Heart right ventricle (tissue), 16 donors: ENCODE data around the gene ASPSCR1. TPM values are rescaled to one million over a fixed set of nuclear protein-coding genes. Genes with fewer than 3 reads are reported as not detected.

Experiments used
- ATAC-seq, 8 donors: fragments of 200-7000 bp; cut with Tn5 transposase; one replicate each; pipeline ENCODE4 v1.9.1; 2020; ENCODE audit warnings: mild to moderate bottlenecking in 8 of 8, moderate library complexity in 8 of 8, moderate number of reproducible peaks in 1 of 8
- DNase-seq, 2 donors: peaks; one replicate each; pipeline ENCODE4 v3.0.0-alpha.2; 2020
- H3K27ac ChIP-seq, 10 donors: fragments of 200-600 bp; sonication (generic) in 2 of 10; one replicate each; pipeline versions ENCODE4 v1.5.0 to v1.8.0; 2020 to 2022; ENCODE audit warnings: mild to moderate bottlenecking in 3 of 10
- H3K27me3 ChIP-seq, 7 donors: fragments of 200-600 bp; one replicate each; pipeline ENCODE4 v1.8.0; 2021 to 2022; ENCODE audit warnings: mild to moderate bottlenecking in 2 of 7
- H3K36me3 ChIP-seq, 9 donors: fragments of 200-600 bp; sonication (generic) in 1 of 9; one replicate each; pipeline versions ENCODE4 v1.5.0 to v1.8.0; 2020 to 2022; ENCODE audit warnings: mild to moderate bottlenecking in 2 of 9
- H3K4me1 ChIP-seq, 9 donors: fragments of 200-600 bp; sonication (generic) in 1 of 9; one replicate each; pipeline versions ENCODE4 v1.5.0 to v1.8.0; 2020 to 2022; ENCODE audit warnings: mild to moderate bottlenecking in 4 of 9
- H3K4me3 ChIP-seq, 10 donors: fragments of 200-600 bp; sonication (generic) in 2 of 10; one replicate each; pipeline versions ENCODE4 v1.5.0 to v1.8.0; 2020 to 2022; ENCODE audit warnings: mild to moderate bottlenecking in 7 of 10, moderate library complexity in 2 of 10
- H3K9me3 ChIP-seq, 11 donors: fragments of 200-600 bp in 10 of 11; sonication (generic) in 2 of 11; one replicate each; pipeline versions ENCODE4 v1.5.0 to v1.8.0; 2013 to 2022; ENCODE audit warnings: mild to moderate bottlenecking in 2 of 11, control low read depth in 1 of 11, moderate library complexity in 1 of 11
- WGBS, 2 donors: extraction: QIAGEN DNeasy Blood & Tissue Kit; methylation state at CpG; one replicate each; pipeline ENCODE4 v1.1.7; 2013; ENCODE audit warnings: inconsistent platforms in 1 of 2; 5-methylcytosine and 5-hydroxymethylcytosine counted together
- intact Hi-C, 10 donors: fragments of 100-400 bp; cut with DNase I; formaldehyde crosslinking; loops; one replicate each; pipeline versions ENCODE4 v1.11.1 to v1.14.2; 2022
- polyA plus RNA-seq, 2 donors: library from polyadenylated mRNA; stranded (reverse); fragments of 200-250 nt; gene quantifications; one replicate each; pipeline ENCODE4 v1.2.3, GENCODE V29; 2013
- total RNA-seq, 10 donors: library from RNA; stranded (reverse); fragmentation: NEBNext Ultra II Directional in 3 of 10; extraction: Animal tissue kit (Norgen Biotek cat#: 25700) in 3 of 10; gene quantifications; one replicate each; pipeline versions ENCODE4 v1.2.1 to v1.2.4, GENCODE V29; 2021 to 2023
- TF ChIP-seq, protein P1 (sequence below), 9 donors: fragments of 200-600 bp; sonication (generic) in 2 of 9; IDR thresholded peaks; one replicate each; pipeline versions ENCODE4 v1.5.0 to v1.8.0; 2021 to 2022; ENCODE audit warnings: antibody characterized with exemption in 9 of 9, mild to moderate bottlenecking in 5 of 9, moderate library complexity in 1 of 9
- donor health status: Arrhythmogenic right ventricular cardiomyopathy.
- donor health status: ischemic (EF 13 %, LVEDD 7.1; RV severe dilation, severe dysfunction).
- donor health status: healthy with polysubstance abuse.
- donor health status: DM: no; HTN: yes; CAD: no.
- donor health status: DM: no; HTN: no; CAD: no.
- donor health status: ischemic (EF 25% LVEDD 6.9; RV normal size, moderate dysfunction).
- donor health status: ischemic (EF 25% LVEDD 5.7; RV mildly dilated, moderate dysfunction).
- donor health status: healthy.
- donor health status: DM: yes; HTN: yes; CAD: no.
- donor health status: Ischemic cardiomyopathy.
- donor health status: ischemic (EF 35%, LVEDD 5.7; RV mildly dilated, moderate dysfunction).
- donor health status: nonischemic (EF 11% LVEDD 7.7; RV severe dilation, severe dysfunction).
- donor health status: DM: yes; HTN: yes; CAD: no.
- donor health status: PGD.
- donor health status: ischemic (EF 29% LVEDD 5.4; RV normal size, mild dysfunction).
- donor health status: nonischemic (EF 23%, LVEDD 6.1; RV moderate dilation, normal function).

Gene ASPSCR1
- total and polyA plus RNA-seq, 12 donors, result 19.9 to 115 (median 25.1) TPM

DNA sequence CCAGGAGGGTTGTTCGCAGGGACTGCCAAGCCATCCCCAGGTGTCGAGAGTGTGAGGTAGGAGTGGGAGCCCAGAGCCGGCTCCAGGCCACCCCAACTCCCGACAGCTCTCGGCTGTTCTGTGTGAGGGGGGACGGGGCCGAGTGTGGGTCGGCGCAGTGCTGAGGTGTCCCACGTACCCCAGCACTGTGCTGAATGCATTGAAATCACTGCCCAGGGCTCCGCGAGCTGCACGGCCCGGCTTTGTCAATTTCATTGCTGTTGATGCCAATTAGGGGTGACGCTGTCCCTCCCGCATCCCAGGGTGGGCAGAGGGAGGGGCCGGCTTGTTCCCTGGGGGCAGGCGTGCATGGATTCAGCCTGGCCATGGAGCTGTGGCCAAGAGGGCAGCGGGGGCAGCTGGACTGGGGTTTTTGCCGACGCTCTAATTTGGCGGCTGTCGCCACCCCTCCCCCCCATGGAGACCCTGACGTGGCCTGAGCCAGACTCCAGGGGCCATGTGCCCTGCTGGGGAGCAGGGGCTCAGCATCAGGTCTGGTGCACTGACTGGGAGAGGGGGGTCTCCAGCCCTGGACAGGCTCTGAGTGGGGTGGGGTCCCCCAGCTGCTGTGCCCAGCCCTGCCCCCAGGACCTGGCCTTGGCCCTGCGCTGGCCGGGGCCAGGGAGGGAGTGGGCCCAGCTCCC, 31.0 kb downstream of the ASPSCR1 start:
- Histone ChIP-seq H3K36me3 (peaks cover 0 to 16% (median 0%) of the 10 kb centered on the region in 9 donors), H3K27ac (no peak overlapping the region), H3K4me1 (peaks cover 18 to 59% (median 38%) of the 10 kb centered on the region in 9 donors), H3K4me3 (no peak overlapping the region), H3K27me3 (no peaks in the 10 kb centered on the region), H3K9me3 (no peaks in the 10 kb centered on the region)
- intact Hi-C loops, result loop anchor here in 1 of 10 donors (5.0 kb wide), 1 partner anchor 41 kb away; no protein-coding TSS in a partner anchor
- TF ChIP-seq, protein P1, sequence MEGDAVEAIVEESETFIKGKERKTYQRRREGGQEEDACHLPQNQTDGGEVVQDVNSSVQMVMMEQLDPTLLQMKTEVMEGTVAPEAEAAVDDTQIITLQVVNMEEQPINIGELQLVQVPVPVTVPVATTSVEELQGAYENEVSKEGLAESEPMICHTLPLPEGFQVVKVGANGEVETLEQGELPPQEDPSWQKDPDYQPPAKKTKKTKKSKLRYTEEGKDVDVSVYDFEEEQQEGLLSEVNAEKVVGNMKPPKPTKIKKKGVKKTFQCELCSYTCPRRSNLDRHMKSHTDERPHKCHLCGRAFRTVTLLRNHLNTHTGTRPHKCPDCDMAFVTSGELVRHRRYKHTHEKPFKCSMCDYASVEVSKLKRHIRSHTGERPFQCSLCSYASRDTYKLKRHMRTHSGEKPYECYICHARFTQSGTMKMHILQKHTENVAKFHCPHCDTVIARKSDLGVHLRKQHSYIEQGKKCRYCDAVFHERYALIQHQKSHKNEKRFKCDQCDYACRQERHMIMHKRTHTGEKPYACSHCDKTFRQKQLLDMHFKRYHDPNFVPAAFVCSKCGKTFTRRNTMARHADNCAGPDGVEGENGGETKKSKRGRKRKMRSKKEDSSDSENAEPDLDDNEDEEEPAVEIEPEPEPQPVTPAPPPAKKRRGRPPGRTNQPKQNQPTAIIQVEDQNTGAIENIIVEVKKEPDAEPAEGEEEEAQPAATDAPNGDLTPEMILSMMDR (IDR thresholded peaks at IDR 0.05), result no peak
- WGBS, 2 donors, result 85 to 86% methylated on average over 26 of the region's 26 CpGs
- no peak for ATAC-seq
- no peak for DNase-seq

DNA sequence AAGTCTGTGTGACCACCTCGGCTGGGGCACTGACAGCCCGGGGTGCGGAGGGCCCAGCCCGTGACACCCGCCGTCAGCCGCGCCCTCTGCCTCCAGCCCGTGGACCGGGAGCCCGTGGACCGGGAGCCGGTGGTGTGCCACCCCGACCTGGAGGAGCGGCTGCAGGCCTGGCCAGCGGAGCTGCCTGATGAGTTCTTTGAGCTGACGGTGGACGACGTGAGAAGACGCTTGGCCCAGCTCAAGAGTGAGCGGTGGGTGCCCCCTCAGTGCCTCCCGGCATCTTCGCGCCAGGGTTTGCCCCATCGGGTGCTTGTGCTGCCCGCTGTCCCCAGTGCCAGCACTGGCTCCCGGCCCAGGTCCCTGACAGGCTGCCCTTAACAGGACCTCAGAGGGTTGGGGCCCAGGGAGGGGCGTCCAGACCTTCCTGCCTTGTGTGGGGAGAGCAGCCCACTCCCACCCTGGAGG, 31.5 kb downstream of the ASPSCR1 start:
- TF ChIP-seq, protein P1 (IDR thresholded peaks at IDR 0.05), result no peak
- peaks cover 0 to 16% (median 0%) of the 10 kb centered on the region in 9 donors for H3K36me3 ChIP-seq
- no peak overlapping the region for H3K27ac ChIP-seq
- no peaks in the 10 kb centered on the region for H3K27me3 ChIP-seq
- DNase-seq (peak; percentile 30 to 72), ATAC-seq (no peak)
- peaks cover 14 to 59% (median 36%) of the 10 kb centered on the region in 9 donors for H3K4me1 ChIP-seq
- WGBS, 2 donors, result 62 to 72% methylated on average over 24 to 28 of the region's 28 CpGs
- H3K4me3 ChIP-seq, result no peak overlapping the region
- H3K9me3 ChIP-seq, result no peaks in the 10 kb centered on the region
- intact Hi-C loops, result loop anchor here in 1 of 10 donors (5.0 kb wide), 1 partner anchor 42 kb away; no protein-coding TSS in a partner anchor

DNA sequence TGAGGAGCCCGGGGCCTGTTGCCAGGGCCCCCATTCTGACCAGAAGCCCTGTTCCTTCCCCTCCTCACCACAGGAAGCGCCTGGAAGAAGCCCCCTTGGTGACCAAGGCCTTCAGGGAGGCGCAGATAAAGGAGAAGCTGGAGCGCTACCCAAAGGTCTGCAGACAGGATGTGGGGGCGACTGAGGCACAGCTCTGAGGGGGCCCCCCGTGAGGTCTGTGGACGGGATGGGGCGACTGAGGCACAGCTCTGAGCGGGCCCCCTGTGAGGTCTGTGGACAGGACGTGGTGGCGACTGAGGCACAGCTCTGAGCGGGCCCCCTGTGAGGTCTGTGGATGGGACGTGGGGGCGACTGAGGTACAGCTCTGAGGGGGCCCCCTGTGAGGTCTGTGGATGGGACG, 32.0 kb downstream of the ASPSCR1 start:
- TF ChIP-seq, protein P1 (IDR thresholded peaks at IDR 0.05), result no peak
- peaks cover 9 to 61% (median 33%) of the 10 kb centered on the region in 9 donors for H3K4me1 ChIP-seq
- H3K27me3 ChIP-seq, result no peaks in the 10 kb centered on the region
- no peak overlapping the region for H3K27ac ChIP-seq
- intact Hi-C loops, result loop anchor here in 1 of 10 donors (5.0 kb wide), 1 partner anchor 42 kb away; no protein-coding TSS in a partner anchor
- ATAC-seq (no peak), DNase-seq (no peak)
- no peak overlapping the region for H3K4me3 ChIP-seq
- peaks cover 0 to 16% (median 0%) of the 10 kb centered on the region in 9 donors for H3K36me3 ChIP-seq
- H3K9me3 ChIP-seq, result no peaks in the 10 kb centered on the region
- 84 to 88% methylated on average over 14 to 15 of the region's 15 CpGs for WGBS, 2 donors

DNA sequence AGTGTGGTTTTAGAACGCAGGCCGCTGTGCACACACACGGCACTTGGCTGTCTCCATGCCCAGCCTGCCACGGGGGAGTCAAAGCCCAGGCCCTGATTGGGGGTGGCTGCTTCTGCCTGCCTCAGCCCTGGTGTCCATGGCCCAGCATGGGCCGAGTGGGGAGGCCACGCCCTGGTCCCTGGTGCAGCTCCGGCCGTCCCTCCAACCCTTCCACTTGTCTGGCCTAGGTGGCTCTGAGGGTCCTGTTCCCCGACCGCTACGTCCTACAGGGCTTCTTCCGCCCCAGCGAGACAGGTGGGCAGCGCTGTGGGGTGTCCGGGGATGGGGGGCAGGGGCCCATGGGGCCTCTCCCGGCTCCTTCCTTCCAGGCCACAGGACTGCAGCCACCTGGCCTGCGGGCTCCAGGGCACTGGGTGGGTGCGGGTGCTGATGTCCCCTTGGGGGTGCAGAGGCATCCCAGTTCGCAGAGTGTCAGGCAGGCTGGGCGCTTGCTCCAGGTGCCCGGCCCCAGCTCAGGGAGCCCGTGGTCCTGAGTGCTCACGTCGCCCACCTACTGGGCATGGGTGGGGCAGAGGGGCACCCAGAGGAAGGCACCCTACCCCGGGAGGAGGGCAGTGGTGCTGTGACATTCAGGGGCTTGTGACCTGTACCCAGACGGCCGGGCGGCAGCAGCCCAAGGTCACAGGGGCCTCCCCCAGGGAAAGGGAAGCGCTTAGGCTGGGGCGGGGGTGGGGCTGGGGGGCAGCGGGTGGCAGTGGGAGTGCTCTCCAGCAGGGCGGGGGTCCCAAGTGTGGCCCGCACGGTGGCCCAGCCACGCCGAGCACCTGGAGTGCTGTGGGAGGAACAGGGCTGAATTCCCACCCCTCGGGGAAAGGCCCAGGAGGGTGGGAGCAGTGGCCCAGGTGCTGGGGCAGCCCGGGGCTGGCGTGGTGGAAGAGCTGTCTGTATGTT, 33.4 kb downstream of the ASPSCR1 start:
- Histone ChIP-seq H3K27me3 (no peaks in the 10 kb centered on the region), H3K27ac (no peak overlapping the region), H3K4me3 (no peak overlapping the region), H3K9me3 (no peaks in the 10 kb centered on the region), H3K4me1 (peaks cover 6 to 61% (median 32%) of the 10 kb centered on the region in 9 donors), H3K36me3 (peaks cover 0 to 16% (median 0%) of the 10 kb centered on the region in 9 donors)
- no peak for ATAC-seq
- no peak for DNase-seq
- 95% methylated on average over 39 of the region's 39 CpGs for WGBS, 2 donors
- intact Hi-C loops, result no loop called here
- TF ChIP-seq, protein P1 (IDR thresholded peaks at IDR 0.05), result no peak
